ENCODE results near the gene FAM13A.

The FAM13A gene

GRCh38 chr4:88775026-88775425 is 282.0 kb downstream of the FAM13A start:
- DNase-seq (ENCODE audit: low read depth) = no peak

DNA sequence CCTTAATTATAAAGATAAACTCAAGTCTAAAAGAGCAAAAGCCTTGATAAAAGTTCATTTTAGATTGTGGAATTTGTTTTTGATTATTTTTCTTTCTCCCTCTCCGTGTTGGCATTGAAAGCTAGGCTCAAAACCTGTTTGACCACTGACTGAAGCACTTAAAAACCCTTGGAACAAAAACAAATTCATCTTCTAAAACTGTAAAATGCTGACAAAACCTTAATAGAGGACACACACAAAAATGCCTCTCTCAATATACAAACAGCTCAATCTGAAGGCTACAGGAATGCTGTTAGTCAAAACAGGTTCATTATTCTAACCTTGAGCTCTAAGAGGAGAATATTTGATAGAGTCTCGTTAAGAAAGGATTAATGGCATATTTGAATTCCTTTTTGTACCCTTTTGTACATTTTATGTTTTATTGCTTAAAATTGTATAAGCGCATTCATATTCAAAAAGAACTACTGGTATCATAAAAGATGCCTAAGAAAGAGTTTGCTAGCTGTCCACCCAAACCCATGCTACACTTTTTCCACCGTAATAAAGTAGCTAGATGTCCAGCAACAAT is 285.0 kb downstream of the FAM13A start:
- DNase-seq (ENCODE audit: low read depth) = no peak

DNA sequence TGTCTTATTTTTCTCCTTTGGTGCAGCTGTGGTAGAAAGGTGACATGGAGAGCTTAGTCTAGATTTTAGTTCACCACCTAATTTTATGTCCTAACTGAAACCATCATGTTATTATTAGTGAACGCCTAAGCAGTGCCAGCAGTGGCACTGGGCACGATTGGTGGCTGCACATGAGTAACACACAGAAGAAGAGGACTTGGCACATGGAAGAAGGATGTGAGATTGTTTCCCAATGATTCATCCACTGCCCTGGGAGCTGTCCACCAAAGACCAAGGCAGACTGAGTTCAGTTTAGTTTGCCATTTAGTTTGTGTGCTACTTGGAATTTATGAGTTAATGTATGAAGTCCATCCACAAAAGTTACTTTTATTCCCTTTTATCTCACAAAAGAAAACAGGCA is 291.3 kb downstream of the FAM13A start:
- DNase-seq (ENCODE audit: low read depth) = no peak

GRCh38 chr4:88763075-88763474 is 293.9 kb downstream of the FAM13A start:
- no peak for DNase-seq (ENCODE audit: low read depth)

GRCh38 chr4:88761861-88762523 is 295.0 kb downstream of the FAM13A start:
- DNase-seq (ENCODE audit: low read depth) = no peak

DNA sequence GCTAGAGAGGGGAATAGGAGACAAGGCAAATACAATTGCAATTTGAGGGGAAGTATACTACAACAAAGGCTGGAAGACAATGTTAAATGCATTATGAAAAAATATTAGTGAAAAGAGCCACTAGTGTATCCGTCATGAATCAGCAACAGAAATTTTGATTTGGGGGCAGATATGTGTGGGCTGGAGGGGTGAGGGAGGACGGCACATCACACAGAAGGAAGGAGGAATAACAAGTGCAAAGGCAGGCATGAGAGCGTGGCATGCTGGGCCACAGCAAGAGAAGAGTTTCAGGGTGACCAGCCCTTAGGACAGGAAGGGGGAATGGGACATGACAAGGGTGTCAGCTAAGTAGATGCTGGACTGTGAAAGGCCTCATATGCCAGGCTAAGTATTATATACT is 295.6 kb downstream of the FAM13A start:
- no peak for DNase-seq (ENCODE audit: low read depth)

GRCh38 chr4:88759895-88760290 is 297.1 kb downstream of the FAM13A start:
- no peak for DNase-seq (ENCODE audit: low read depth)

DNA sequence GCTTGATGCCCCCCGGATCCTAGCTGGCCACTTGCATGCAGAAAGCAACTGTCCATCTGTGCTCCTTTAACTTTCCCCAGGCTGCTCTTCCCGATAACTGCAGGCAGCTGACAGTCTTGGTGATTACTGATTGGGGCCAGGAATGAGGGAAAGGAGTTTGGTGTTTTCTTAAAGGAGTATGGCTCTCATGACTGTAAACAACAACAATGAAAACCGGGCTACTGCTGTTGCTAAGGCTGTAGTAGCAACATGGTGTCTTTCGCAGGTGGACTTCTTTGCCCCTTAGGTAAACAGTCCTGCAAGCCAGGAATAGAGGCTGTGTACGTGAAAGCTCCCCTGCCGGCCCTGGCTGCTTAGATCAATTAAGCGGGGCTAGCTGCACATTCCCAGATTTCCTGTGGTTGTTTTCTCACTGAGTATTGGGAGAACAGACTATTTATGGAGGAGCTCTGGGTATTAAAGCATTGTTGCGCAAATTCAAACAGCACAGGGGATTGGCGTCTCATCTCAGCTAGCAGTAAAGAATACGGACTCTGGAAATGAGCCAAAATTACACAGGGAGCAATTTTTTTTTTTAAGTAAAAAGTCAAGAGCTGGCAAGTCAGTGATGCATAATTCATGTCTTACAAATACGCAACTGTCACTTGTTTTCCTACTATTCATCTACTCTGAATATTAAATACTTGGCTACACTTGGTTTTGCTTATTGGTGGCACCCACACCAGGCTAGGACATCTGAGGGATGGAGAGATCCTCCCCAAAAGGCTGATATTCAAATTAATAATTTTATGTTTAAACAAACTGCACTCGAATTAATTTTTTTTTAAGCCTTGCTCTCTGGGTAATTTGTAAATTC is 297.7 kb downstream of the FAM13A start:
- no peak for DNase-seq (ENCODE audit: low read depth)

GRCh38 chr4:88758264-88758663 is 298.7 kb downstream of the FAM13A start:
- DNase-seq (ENCODE audit: low read depth) = no peak

DNA sequence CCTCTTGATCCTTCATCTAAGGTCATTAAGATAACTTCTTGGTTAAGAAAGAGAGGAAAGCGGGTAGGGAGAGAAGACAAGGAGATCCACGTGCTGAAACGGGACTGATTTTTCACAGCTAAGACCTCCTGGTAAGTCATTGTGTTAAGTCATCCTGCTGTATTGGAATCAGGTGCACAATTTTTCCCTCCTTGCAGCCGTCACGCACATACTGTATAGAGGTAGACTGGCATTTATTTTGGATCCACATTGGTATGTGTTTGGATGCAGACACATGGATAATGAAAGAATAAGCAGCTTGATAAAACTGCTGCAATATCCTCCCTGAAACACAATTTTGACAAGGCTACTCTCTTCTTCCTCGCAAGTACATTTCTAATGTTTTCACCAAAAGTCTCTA is 299.2 kb downstream of the FAM13A start:
- DNase-seq (ENCODE audit: low read depth) = no peak

- DNase-seq (ENCODE audit: low read depth) = no peak
Observed at GRCh38 chr4:88757067-88757466, 299.9 kb downstream of the FAM13A start.

DNA sequence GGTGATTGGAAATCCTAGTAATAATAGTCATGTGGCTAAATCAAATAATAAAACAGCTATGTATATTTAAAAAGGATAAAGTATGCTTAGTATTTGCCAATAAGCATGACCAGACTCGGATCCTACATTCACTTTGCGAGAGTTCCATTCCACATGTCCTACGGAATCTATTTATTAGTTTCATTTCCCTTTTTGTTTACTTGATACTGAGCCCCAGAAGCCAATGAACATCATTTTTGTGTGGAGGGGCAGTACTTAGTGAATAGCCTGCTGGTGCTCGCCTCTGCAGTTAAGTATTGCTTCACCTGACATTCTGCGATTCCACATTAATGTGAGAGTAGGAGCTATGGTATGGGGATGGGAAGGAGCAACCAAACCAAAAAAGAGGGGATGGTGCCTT is 300.8 kb downstream of the FAM13A start:
- no peak for DNase-seq (ENCODE audit: low read depth)

- no peak for DNase-seq (ENCODE audit: low read depth)
Observed at GRCh38 chr4:88755454-88755853, 301.5 kb downstream of the FAM13A start.

DNA sequence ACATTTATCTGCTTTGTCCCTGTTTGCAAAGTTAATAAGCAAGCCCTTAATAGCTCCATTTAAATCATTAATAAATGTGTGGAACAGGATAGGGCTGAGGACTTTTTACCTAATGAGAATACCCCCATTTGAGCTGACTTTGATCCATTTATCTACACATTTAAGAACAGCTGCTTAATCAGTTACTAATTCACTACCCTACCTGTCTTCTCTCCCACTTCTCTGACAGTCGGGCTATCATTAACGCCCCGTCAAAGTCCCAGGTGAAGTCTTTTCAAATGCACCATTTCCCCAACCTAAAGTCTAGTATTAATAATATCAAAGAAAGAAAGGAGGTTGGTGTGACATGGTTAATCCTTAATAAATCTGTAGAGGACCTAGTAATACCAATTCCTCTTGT is 302.2 kb downstream of the FAM13A start:
- DNase-seq (ENCODE audit: low read depth) = no peak

DNA sequence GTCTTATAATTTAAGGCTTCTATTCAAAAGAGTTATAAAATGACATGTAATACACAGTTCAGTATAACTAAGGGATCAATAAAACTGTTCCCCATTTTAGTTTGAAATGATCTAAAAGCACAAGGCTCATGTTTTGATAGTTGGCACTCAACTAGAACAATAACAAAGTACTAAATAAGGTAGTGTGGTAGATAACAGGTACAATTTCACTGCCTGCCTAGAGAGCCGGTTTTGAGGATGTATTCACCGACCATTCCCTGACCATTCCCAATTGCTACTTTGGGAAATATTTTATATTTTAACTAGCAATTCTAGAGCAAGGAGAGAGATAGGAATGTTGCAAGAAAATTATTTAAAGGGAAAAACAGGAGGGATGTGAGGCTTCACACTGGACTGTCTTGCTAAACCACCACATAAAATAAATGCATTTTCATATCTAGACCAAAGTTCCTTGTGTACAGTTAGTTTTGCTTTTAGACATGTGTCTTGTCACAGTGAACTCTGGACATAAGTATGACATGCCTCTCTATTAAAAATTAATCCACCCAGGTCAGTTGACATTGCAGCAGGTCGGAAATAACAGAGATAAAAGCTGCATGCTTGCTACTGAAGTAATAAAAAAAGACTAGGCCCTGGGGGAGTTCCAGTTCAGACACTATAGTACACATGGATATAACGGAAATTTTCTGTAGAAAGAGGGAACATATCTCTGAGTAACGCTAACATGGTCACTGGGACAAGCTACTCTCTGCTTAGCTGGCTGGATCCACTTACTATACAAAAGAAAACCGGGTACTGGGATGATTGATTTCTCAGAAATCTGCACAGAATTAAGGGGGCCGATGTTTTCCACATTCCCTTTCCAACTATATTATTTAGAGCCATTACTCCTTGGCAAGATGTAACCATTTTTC is 303.1 kb downstream of the FAM13A start:
- no peak for DNase-seq (ENCODE audit: low read depth)

GRCh38 chr4:88752754-88753153 is 304.2 kb downstream of the FAM13A start:
- no peak for DNase-seq (ENCODE audit: low read depth)

GRCh38 chr4:88752076-88752463 is 304.9 kb downstream of the FAM13A start:
- DNase-seq (ENCODE audit: low read depth) = no peak

DNA sequence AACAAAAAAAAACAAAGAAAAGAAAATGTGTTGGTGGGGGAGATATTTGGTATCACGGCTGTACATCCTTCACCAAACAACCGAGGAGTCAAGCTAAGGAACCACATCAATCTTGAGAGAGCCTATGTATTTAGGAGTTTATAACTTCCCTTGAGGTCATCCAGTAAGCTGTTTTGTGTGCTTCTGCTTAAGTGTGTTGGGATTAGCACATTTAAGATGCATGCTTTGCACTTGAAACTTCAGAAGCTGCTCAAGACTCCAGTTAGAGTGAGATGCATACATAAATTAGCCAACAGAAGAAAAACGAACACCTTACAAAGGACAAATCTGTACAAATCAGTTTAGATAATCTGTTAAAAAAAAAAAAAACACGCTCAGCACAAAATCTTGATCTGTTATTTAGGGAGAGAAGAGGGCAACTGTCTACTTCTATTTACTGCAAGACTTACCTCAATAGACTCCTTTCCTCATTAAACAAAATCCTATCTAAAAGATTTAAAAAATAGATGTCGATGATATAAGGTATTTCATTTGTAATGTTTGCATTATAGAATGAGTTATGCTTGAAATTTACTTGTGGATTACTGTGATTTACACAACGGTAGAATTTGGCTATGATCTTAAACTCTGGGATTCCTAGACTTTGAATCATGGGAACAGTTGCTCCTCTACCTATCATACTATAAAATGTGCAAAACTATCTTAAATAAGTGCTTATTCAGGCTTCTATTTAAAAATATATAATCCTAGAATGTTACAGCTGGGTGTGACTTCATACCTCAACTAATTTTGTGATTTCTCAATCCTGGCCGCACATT is 305.5 kb downstream of the FAM13A start:
- DNase-seq (ENCODE audit: low read depth) = no peak

DNA sequence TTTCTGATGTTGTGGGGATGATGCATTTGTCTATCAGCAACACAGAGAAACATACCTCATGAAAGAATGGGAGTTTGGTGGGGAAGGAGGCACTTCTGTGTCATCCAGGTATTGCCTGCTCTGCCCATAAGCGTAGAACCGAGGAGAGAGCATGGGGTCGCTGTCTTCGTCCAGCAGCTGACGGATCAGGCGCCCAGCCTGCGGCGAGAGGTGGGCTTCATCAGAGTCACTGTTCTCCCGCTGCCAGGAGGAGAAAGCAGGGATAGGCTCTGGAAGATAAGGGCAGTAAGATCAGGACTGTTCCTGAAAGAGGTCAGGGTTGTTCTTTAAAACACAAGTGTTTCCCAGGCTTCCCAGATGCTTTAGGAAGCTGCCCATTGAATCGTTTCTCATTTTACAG is 306.6 kb downstream of the FAM13A start:
- no peak for DNase-seq (ENCODE audit: low read depth)

GRCh38 chr4:88747351-88747750 is 309.6 kb downstream of the FAM13A start:
- no peak for DNase-seq (ENCODE audit: low read depth)

DNA sequence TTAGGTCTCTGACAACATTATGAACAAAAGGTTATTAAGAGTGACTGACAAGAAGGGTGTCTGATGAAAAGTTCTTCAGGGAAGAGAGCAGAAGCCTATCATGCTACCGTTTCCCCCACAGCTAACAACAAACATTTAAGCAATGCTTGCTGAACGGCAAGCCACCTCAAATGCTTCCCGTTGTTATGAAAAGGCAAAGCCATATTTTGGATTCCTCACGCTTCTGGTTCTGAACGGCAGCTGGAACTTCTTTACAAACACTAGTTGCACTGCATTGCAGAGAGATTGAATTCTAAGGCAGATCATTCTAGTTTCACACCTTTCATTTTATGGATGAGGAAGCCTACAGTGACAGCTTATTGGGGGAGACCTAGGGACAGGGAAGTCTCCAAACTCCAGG is 310.8 kb downstream of the FAM13A start:
- DNase-seq (ENCODE audit: low read depth) = no peak
